ENCODE measurements around the gene COPS7B. TPM values are rescaled to one million over a fixed set of nuclear protein-coding genes. Genes with fewer than 3 reads are reported as not detected.

COPS7B gene
- total and polyA plus RNA-seq, 2 donors (not counting 1 experiment from before 2014, with no cell fraction given) = 17.7 to 39.5 TPM

GRCh38 chr2:231856959-231857358, 70.7 kb downstream of the COPS7B start:
- Histone ChIP-seq H3K4me2 (ENCODE audit: extremely low read depth, insufficient read depth, low read length) (no peak overlapping the region), H3K4me1 (ENCODE audit: control insufficient read depth, extremely low read depth, insufficient read depth, low read length) (no peaks in the 10 kb centered on the region), H3K9me3 (ENCODE audit: control insufficient read depth, insufficient read depth, low read depth, low read length) (no peaks in the 10 kb centered on the region), H3K79me2 (ENCODE audit: control insufficient read depth, insufficient read depth, low read length) (no peaks in the 10 kb centered on the region), H3K4me3 (replicated peaks in 1 of 4; ENCODE audit: control extremely low read depth in 1 of 4, insufficient read depth in 1 of 4, low read depth in 3 of 4, low read length in 4 of 4) (no peak overlapping the region), H3K9ac (ENCODE audit: insufficient read depth, low read length) (no peak overlapping the region), H3K36me3 (ENCODE audit: control insufficient read depth, insufficient read depth, low read length) (no peaks in the 10 kb centered on the region), H4K20me1 (ENCODE audit: control insufficient read depth, extremely low read depth, insufficient read depth, low read length) (no peaks in the 10 kb centered on the region), H3K27me3 (ENCODE audit: control insufficient read depth, insufficient read depth, low read length) (no peaks in the 10 kb centered on the region), H3K27ac (ENCODE audit: insufficient read depth, low read length) (no peak overlapping the region), H2AFZ (ENCODE audit: low read length) (no peak overlapping the region)
- no peak for DNase-seq (ENCODE audit: low read depth in 2 of 2)
- TF ChIP-seq CTCF (conservative IDR thresholded peaks at IDR 0.05 in 1 of 2, IDR thresholded peaks at IDR 0.05 in 1 of 2; ENCODE audit: low read depth in 1 of 2, low read length in 2 of 2) = no peak
- TF ChIP-seq EZH2 (IDR thresholded peaks at IDR 0.05; ENCODE audit: low read length, missing control alignments) = no peak

Other genes starting within 250 kb of the COPS7B start
- not detected in 2 replicates for gene TEX44, start 193.6 kb upstream of the COPS7B start, total RNA-seq
- gene TEX44, start 193.6 kb upstream of the COPS7B start, polyA plus RNA-seq = not detected in 2 replicates
- 481 and 664 TPM in 2 replicates for gene PTMA, start 77.9 kb upstream of the COPS7B start, total RNA-seq
- 650 and 1,032 TPM in 2 replicates for gene PTMA, start 77.9 kb upstream of the COPS7B start, polyA plus RNA-seq
- gene PDE6D, start 5.2 kb upstream of the COPS7B start, total RNA-seq = 13.6 and 14.4 TPM in 2 replicates
- 31.3 and 32.3 TPM in 2 replicates for gene PDE6D, start 5.2 kb upstream of the COPS7B start, polyA plus RNA-seq
- not detected in 2 replicates for gene NPPC, start 140.0 kb downstream of the COPS7B start, total RNA-seq
- not detected in 2 replicates for gene NPPC, start 140.0 kb downstream of the COPS7B start, polyA plus RNA-seq
- gene DIS3L2, start 175.3 kb downstream of the COPS7B start, total RNA-seq = 12.3 and 15.2 TPM in 2 replicates
- gene DIS3L2, start 175.3 kb downstream of the COPS7B start, polyA plus RNA-seq = 5.2 and 7.4 TPM in 2 replicates